Liver (tissue), 9 donors: ENCODE data around the gene KCNQ1. TPM values are rescaled to one million over a fixed set of nuclear protein-coding genes. Genes with fewer than 3 reads are reported as not detected.

Experiments
- DNase-seq: peaks from one replicate; pipeline ENCODE4 v3.0.0-alpha.2; 2017; ENCODE audit warnings: low spot score
- H3K27ac ChIP-seq, 2 donors: one replicate each; pipeline ENCODE4 v1.7.0; 2013; ENCODE audit warnings: inconsistent platforms in 2 of 2, low read length in 2 of 2, control low read depth in 1 of 2, low read depth in 1 of 2, mild to moderate bottlenecking in 1 of 2
- H3K27me3 ChIP-seq, 4 donors: one replicate each; pipeline versions ENCODE4 v1.6.1 to v1.7.0; 2013; ENCODE audit warnings: low read length in 3 of 4, inconsistent platforms in 1 of 4, mild to moderate bottlenecking in 1 of 4, moderate library complexity in 1 of 4; ENCODE audit not compliant: control insufficient read depth in 4 of 4, insufficient read depth in 4 of 4
- H3K36me3 ChIP-seq, 4 donors: one replicate each; pipeline versions ENCODE4 v1.6.1 to v1.7.0; 2013; ENCODE audit warnings: low read length in 3 of 4, mild to moderate bottlenecking in 3 of 4, low read depth in 1 of 4, moderate library complexity in 1 of 4; ENCODE audit not compliant: control insufficient read depth in 4 of 4, insufficient read depth in 3 of 4
- H3K4me1 ChIP-seq, 4 donors: one replicate each; pipeline versions ENCODE4 v1.6.1 to v1.7.0; 2013; ENCODE audit warnings: low read length in 3 of 4, mild to moderate bottlenecking in 3 of 4, moderate library complexity in 1 of 4; ENCODE audit not compliant: control insufficient read depth in 4 of 4, insufficient read depth in 4 of 4
- H3K4me3 ChIP-seq, 3 donors: one replicate each; pipeline versions ENCODE4 v1.6.1 to v1.7.0; 2013; ENCODE audit warnings: low read length in 3 of 3, control low read depth in 1 of 3, low read depth in 1 of 3, mild to moderate bottlenecking in 1 of 3
- H3K9ac ChIP-seq, 2 donors: one replicate each; pipeline ENCODE4 v1.7.0; 2013; ENCODE audit warnings: low read length in 2 of 2, mild to moderate bottlenecking in 2 of 2, moderate library complexity in 2 of 2, control low read depth in 1 of 2, low read depth in 1 of 2
- H3K9me3 ChIP-seq, 4 donors: one replicate each; pipeline versions ENCODE4 v1.6.1 to v1.7.0; 2013; ENCODE audit warnings: low read length in 3 of 4; ENCODE audit not compliant: control insufficient read depth in 4 of 4
- ATF3 ChIP-seq: IDR thresholded peaks from 2 replicates; pipeline ENCODE4 v1.6.1; 2016; ENCODE audit warnings: antibody characterized with exemption
- CTCF ChIP-seq: fragments of 150-350 bp; IDR thresholded peaks from 2 replicates; pipeline ENCODE4 v1.5.1; 2017; ENCODE audit warnings: improper control_type of control experiment, low read depth, low read length; ENCODE audit not compliant: missing input control
- FOXA1 ChIP-seq: IDR thresholded peaks from 2 replicates; pipeline ENCODE4 v1.6.1; 2016; ENCODE audit warnings: antibody characterized with exemption
- FOXA2 ChIP-seq: IDR thresholded peaks from 2 replicates; pipeline ENCODE4 v1.6.1; 2016; ENCODE audit warnings: antibody characterized with exemption
- GABPA ChIP-seq, 2 donors: IDR thresholded peaks in 1 of 2; conservative IDR thresholded peaks in 1 of 2; 2 replicates each; pipeline ENCODE4 v1.6.1; 2016; ENCODE audit warnings: antibody characterized with exemption in 2 of 2, mild to moderate bottlenecking in 1 of 2, moderate library complexity in 1 of 2
- HNF4A ChIP-seq, 2 donors: conservative IDR thresholded peaks; 2 replicates each; pipeline ENCODE4 v1.6.1; 2016; ENCODE audit warnings: antibody characterized with exemption in 2 of 2, mild to moderate bottlenecking in 2 of 2
- HNF4G ChIP-seq: IDR thresholded peaks from 2 replicates; pipeline ENCODE4 v1.6.1; 2016; ENCODE audit warnings: antibody characterized with exemption
- JUND ChIP-seq, 2 donors: IDR thresholded peaks; 2 replicates each; pipeline ENCODE4 v1.6.1; 2016; ENCODE audit warnings: antibody characterized with exemption in 2 of 2
- MAX ChIP-seq: IDR thresholded peaks from 2 replicates; pipeline ENCODE4 v1.6.1; 2016; ENCODE audit warnings: antibody characterized with exemption
- RAD21 ChIP-seq, 2 donors: IDR thresholded peaks; 2 replicates each; pipeline ENCODE4 v1.6.1; 2016; ENCODE audit warnings: antibody characterized with exemption in 2 of 2, mild to moderate bottlenecking in 2 of 2
- SP1 ChIP-seq: IDR thresholded peaks from 2 replicates; pipeline ENCODE4 v1.6.1; 2018; ENCODE audit warnings: antibody characterized with exemption, mild to moderate bottlenecking
- TAF1 ChIP-seq: conservative IDR thresholded peaks from 2 replicates; pipeline ENCODE4 v1.6.1; 2016; ENCODE audit warnings: antibody characterized with exemption, mild to moderate bottlenecking
- YY1 ChIP-seq: IDR thresholded peaks from 2 replicates; pipeline ENCODE4 v1.6.1; 2016; ENCODE audit warnings: antibody characterized with exemption, mild to moderate bottlenecking
- ZBTB33 ChIP-seq: IDR thresholded peaks from 2 replicates; pipeline ENCODE4 v1.6.1; 2016; ENCODE audit warnings: antibody characterized with exemption
- WGBS: extraction: QIAGEN DNeasy Blood & Tissue Kit; methylation state at CpG from one replicate; pipeline ENCODE4 v1.1.7; 2013; 5-methylcytosine and 5-hydroxymethylcytosine counted together
- polyA plus RNA-seq, 2 donors: library from polyadenylated mRNA; stranded (reverse) in 1 of 2; unstranded in 1 of 2; fragments of 200-250 nt in 1 of 2; fragments of >200 nt in 1 of 2; fragmentation: Nextera tagmentation in 1 of 2; extraction: Ambion mirVana in 1 of 2; gene quantifications; one replicate each; pipeline versions ENCODE4 v1.2.1 to v1.2.3, GENCODE V29; 2013 to 2015
- total RNA-seq, 2 donors: library from RNA; depleted of rRNA; stranded (reverse); fragments of >200 nt; gene quantifications; one replicate each; pipeline ENCODE4 v1.2.3, GENCODE V29; 2014
- TF ChIP-seq, protein P1 (sequence below): IDR thresholded peaks from 2 replicates; pipeline ENCODE4 v1.6.1; 2016; ENCODE audit warnings: antibody characterized with exemption, mild to moderate bottlenecking
- donor health status: healthy.
- donor health status: healthy.
- donor health status: healthy.
- donor health status: healthy.
- donor health status: healthy.

KCNQ1 gene
- total and polyA plus RNA-seq, 4 donors, result 0.31 to 2.2 (median 1.5) TPM

DNA sequence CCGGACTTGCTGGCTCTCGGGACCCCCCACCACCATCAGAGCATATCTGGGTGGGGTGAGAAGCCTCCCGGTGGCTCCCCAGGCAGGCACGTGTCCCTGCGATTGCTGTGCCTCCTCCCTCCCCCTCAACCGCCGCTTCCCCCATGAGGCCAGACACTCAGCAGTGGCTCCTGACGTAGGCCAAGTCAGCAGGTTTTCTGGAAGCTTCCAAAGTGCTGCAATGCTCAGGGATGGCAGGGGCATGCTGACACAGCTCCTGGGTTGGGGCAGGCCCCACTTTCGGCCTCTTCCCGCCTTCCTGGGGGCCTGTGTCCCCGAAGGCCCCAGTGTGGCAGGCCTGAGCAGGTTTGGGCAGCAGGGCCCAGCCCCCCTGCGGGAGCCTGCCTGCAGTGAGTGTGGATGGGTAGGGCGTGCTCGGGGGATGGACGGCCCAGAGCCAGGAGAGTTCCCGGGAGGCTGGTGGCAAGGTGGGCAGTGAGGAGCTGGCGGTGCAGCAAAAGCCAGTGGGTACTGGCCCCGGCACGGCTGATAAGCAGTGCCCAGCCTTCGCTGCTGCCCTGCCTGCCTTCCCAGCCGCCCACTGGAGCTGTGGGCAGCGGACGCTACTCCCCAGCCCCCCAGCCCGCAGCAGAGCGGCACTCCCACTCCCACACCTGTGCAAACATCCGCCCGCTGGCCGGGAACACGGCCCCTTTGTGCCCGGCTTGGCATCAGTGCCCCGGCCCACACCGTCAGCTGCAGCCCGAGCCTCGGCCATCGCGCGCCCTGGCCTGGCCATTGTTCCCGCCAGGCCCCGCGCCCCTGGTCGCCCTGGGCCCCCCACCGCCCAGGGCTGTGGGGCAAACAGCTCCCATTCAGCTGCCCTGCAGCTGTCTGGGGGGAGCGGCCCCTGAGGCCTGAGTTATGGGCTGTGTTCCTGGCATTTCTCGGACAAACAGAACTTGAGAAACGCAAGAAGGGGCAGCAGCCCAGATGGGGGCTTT, 130.0 kb downstream of the KCNQ1 start:
- Histone ChIP-seq H3K4me3 (no peak overlapping the region), H3K4me1 (no peaks in the 10 kb centered on the region), H3K27me3 (no peaks in the 10 kb centered on the region), H3K27ac (no peak overlapping the region), H3K36me3 (no peaks in the 10 kb centered on the region), H3K9me3 (no peaks in the 10 kb centered on the region), H3K9ac (no peak overlapping the region)
- no peak for DNase-seq
- no peak for TF ChIP-seq CTCF
- no peak for TF ChIP-seq SP1
- TF ChIP-seq GABPA (IDR thresholded peaks at IDR 0.05 in 1 of 2, conservative IDR thresholded peaks at IDR 0.05 in 1 of 2), result no peak
- TF ChIP-seq FOXA2, result no peak
- TF ChIP-seq HNF4G, result no peak
- no peak for TF ChIP-seq JUND (IDR thresholded peaks at IDR 0.05)
- no peak for TF ChIP-seq FOXA1
- TF ChIP-seq MAX, result no peak
- no peak for TF ChIP-seq RAD21 (IDR thresholded peaks at IDR 0.05)
- no peak for TF ChIP-seq ATF3
- WGBS, result 86% methylated on average over 45 of the region's 45 CpGs

DNA sequence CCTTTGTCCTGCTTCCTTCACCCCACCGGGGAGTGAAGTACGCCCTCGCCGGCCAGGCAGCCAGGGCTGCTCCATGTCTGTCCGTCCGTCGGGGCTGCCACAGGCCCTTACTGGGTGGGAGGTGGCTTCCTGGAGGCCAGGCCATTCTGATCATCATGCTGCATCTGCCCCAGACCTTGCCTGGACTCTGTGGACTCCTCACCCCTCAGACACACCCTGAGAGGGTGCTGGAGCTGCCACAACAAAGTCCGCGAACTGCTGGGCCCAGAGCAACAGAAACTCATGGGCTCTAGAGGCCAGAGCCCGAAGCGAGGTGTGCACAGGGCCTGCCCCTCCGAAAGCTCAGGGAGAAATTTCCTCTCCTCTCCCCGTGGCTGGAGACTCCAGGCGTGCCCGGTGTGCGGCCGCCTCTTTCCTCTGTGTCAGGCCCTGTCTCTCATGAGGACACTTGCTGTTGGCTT, 130.8 kb downstream of the KCNQ1 start:
- H3K36me3 ChIP-seq, result no peaks in the 10 kb centered on the region
- H3K9ac ChIP-seq, result no peak overlapping the region
- no peak overlapping the region for H3K4me3 ChIP-seq
- DNase-seq, result no peak
- no peaks in the 10 kb centered on the region for H3K27me3 ChIP-seq
- TF ChIP-seq ATF3, result no peak
- TF ChIP-seq ZBTB33, result no peak
- TF ChIP-seq MAX, result no peak
- TF ChIP-seq TAF1, result no peak
- no peak for TF ChIP-seq JUND (IDR thresholded peaks at IDR 0.05)
- no peak for TF ChIP-seq YY1
- TF ChIP-seq HNF4A (conservative IDR thresholded peaks at IDR 0.05), result no peak
- TF ChIP-seq CTCF, result no peak
- TF ChIP-seq, protein P1, sequence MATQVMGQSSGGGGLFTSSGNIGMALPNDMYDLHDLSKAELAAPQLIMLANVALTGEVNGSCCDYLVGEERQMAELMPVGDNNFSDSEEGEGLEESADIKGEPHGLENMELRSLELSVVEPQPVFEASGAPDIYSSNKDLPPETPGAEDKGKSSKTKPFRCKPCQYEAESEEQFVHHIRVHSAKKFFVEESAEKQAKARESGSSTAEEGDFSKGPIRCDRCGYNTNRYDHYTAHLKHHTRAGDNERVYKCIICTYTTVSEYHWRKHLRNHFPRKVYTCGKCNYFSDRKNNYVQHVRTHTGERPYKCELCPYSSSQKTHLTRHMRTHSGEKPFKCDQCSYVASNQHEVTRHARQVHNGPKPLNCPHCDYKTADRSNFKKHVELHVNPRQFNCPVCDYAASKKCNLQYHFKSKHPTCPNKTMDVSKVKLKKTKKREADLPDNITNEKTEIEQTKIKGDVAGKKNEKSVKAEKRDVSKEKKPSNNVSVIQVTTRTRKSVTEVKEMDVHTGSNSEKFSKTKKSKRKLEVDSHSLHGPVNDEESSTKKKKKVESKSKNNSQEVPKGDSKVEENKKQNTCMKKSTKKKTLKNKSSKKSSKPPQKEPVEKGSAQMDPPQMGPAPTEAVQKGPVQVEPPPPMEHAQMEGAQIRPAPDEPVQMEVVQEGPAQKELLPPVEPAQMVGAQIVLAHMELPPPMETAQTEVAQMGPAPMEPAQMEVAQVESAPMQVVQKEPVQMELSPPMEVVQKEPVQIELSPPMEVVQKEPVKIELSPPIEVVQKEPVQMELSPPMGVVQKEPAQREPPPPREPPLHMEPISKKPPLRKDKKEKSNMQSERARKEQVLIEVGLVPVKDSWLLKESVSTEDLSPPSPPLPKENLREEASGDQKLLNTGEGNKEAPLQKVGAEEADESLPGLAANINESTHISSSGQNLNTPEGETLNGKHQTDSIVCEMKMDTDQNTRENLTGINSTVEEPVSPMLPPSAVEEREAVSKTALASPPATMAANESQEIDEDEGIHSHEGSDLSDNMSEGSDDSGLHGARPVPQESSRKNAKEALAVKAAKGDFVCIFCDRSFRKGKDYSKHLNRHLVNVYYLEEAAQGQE, result no peak
- H3K27ac ChIP-seq, result no peak overlapping the region
- no peaks in the 10 kb centered on the region for H3K9me3 ChIP-seq
- no peaks in the 10 kb centered on the region for H3K4me1 ChIP-seq
- WGBS, result 87% methylated on average over 17 of the region's 17 CpGs
